Measurements from ENCODE around the gene GMPR. TPM values are rescaled to one million over a fixed set of nuclear protein-coding genes. Genes with fewer than 3 reads are reported as not detected.

The GMPR gene
- total RNA-seq, 1 experiment from 2014 or later = 24.0 TPM

GRCh38 chr6:16222826-16223225, 15.6 kb upstream of the GMPR start:
- H3K27me3 ChIP-seq (ENCODE audit: insufficient read depth, low read length) = no peaks in the 10 kb centered on the region
- H3K4me3 ChIP-seq (replicated peaks in 1 of 2; ENCODE audit: low read depth in 1 of 2, low read length in 2 of 2) = no peak overlapping the region
- no peaks in the 10 kb centered on the region for H3K36me3 ChIP-seq (ENCODE audit: control insufficient read depth in 1 of 2, insufficient read depth in 2 of 2, low read length in 2 of 2)
- no peak for ATAC-seq
- no peaks in the 10 kb centered on the region for H3K4me1 ChIP-seq (ENCODE audit: control insufficient read depth in 1 of 2, insufficient read depth in 2 of 2, low read length in 2 of 2)
- H3K9me3 ChIP-seq (ENCODE audit: control insufficient read depth in 1 of 2, insufficient read depth in 1 of 2, low read depth in 1 of 2, low read length in 2 of 2) = no peaks in the 10 kb centered on the region
- no peaks in the 10 kb centered on the region for H4K20me1 ChIP-seq (ENCODE audit: insufficient read depth)
- H3K79me2 ChIP-seq (ENCODE audit: insufficient read depth, low read length) = no peaks in the 10 kb centered on the region
- TF ChIP-seq POLR2AphosphoS5 (IDR thresholded peaks at IDR 0.05; ENCODE audit: low read depth, low read length) (no peak), REST (IDR thresholded peaks at IDR 0.05; ENCODE audit: low read depth) (no peak), MAX (IDR thresholded peaks at IDR 0.05) (no peak), EGR1 (IDR thresholded peaks at IDR 0.05; ENCODE audit: low read depth) (no peak), ELF1 (IDR thresholded peaks at IDR 0.05; ENCODE audit: borderline replicate concordance, low read depth) (no peak)
- ChIA-PET POLR2A (no interaction called here), CTCF (no interaction called here), RAD21 (ENCODE audit: low non-redundant PET in 1 of 2, low total read pairs in 2 of 2, uncharacterized antibody in 2 of 2, unreplicated experiment in 2 of 2) (no interaction called here)
- H3K4me2 ChIP-seq (ENCODE audit: low read length) = no peak overlapping the region
- no peak overlapping the region for H3K27ac ChIP-seq (ENCODE audit: low read depth, low read length)
- no peak overlapping the region for H3K9ac ChIP-seq (ENCODE audit: low read length)
- no peak overlapping the region for H2AFZ ChIP-seq (ENCODE audit: low read depth, low read length, poor library complexity, severe bottlenecking)
- no peak for DNase-seq (ENCODE audit: low read depth, low spot score)
- intact Hi-C loops (cut with micrococcal nuclease) = no loop called here
- H3K9me2 ChIP-seq (ENCODE audit: insufficient read depth) = no peaks in the 10 kb centered on the region
- BruUV-seq (replicated peaks) = no TSS peak

- Histone ChIP-seq H3K4me3 (replicated peaks in 1 of 2; ENCODE audit: low read depth in 1 of 2, low read length in 2 of 2) (no peak overlapping the region), H3K79me2 (ENCODE audit: insufficient read depth, low read length) (no peaks in the 10 kb centered on the region), H3K27me3 (ENCODE audit: insufficient read depth, low read length) (no peaks in the 10 kb centered on the region), H3K27ac (ENCODE audit: low read depth, low read length) (no peak overlapping the region), H3K9me2 (ENCODE audit: insufficient read depth) (no peaks in the 10 kb centered on the region), H2AFZ (ENCODE audit: low read depth, low read length, poor library complexity, severe bottlenecking) (no peak overlapping the region), H3K4me2 (ENCODE audit: low read length) (no peak overlapping the region), H3K4me1 (ENCODE audit: control insufficient read depth in 1 of 2, insufficient read depth in 2 of 2, low read length in 2 of 2) (no peaks in the 10 kb centered on the region), H3K9ac (ENCODE audit: low read length) (no peak overlapping the region), H3K36me3 (ENCODE audit: control insufficient read depth in 1 of 2, insufficient read depth in 2 of 2, low read length in 2 of 2) (no peaks in the 10 kb centered on the region), H3K9me3 (ENCODE audit: control insufficient read depth in 1 of 2, insufficient read depth in 1 of 2, low read depth in 1 of 2, low read length in 2 of 2) (no peaks in the 10 kb centered on the region), H4K20me1 (ENCODE audit: insufficient read depth) (no peaks in the 10 kb centered on the region)
- ATAC-seq (no peak), DNase-seq (ENCODE audit: low read depth, low spot score) (no peak)
- ChIA-PET POLR2A (no interaction called here), CTCF (no interaction called here), RAD21 (ENCODE audit: low non-redundant PET in 1 of 2, low total read pairs in 2 of 2, uncharacterized antibody in 2 of 2, unreplicated experiment in 2 of 2) (no interaction called here)
- TF ChIP-seq SRF (IDR thresholded peaks at IDR 0.05; ENCODE audit: low read depth) (no peak), SP1 (IDR thresholded peaks at IDR 0.05; ENCODE audit: low read depth) (no peak), EZH2 (IDR thresholded peaks at IDR 0.05) (no peak), TCF7L2 (IDR thresholded peaks at IDR 0.05; ENCODE audit: borderline replicate concordance, extremely low read depth, insufficient read depth, insufficient read length) (no peak), ATF3 (IDR thresholded peaks at IDR 0.05) (no peak), ZNF274 (IDR thresholded peaks at IDR 0.05; ENCODE audit: low read depth, low read length) (no peak), ZFX (IDR thresholded peaks at IDR 0.05) (no peak), RAD21 (IDR thresholded peaks at IDR 0.05; ENCODE audit: low read depth) (no peak)
- BruUV-seq (replicated peaks) = no TSS peak
- intact Hi-C loops (cut with micrococcal nuclease) = no loop called here
Observed at GRCh38 chr6:16223362-16223761, 15.0 kb upstream of the GMPR start.
